ENCODE measurements around the gene SEC23IP. TPM values are rescaled to one million over a fixed set of nuclear protein-coding genes. Genes with fewer than 3 reads are reported as not detected.

SEC23IP gene
- total and polyA plus RNA-seq, 2 donors from 2014 or later, result 13.3 to 65.2 TPM

GRCh38 chr10:119980956-119981750 is 88.6 kb downstream of the SEC23IP start:
- no peak for FAIRE-seq
- H3K9ac ChIP-seq (ENCODE audit: low read length in 3 of 3), result no peak overlapping the region
- no peak overlapping the region for H3K27ac ChIP-seq (ENCODE audit: low read depth in 2 of 2, low read length in 2 of 2)
- DNase-seq, result no peak
- H3K4me3 ChIP-seq (ENCODE audit: low read length in 3 of 3), result no peak overlapping the region
- no peaks in the 10 kb centered on the region for H3K27me3 ChIP-seq (ENCODE audit: control insufficient read depth, insufficient read depth, low read length)
- H3K9me3 ChIP-seq (ENCODE audit: control insufficient read depth in 2 of 3, insufficient read depth in 1 of 3, low read length in 3 of 3), result peaks cover 0 to 3% (median 0%) of the 10 kb centered on the region in 3 donors
- TF ChIP-seq CTCF (IDR thresholded peaks at IDR 0.05; ENCODE audit: borderline replicate concordance, extremely low read depth, insufficient read depth), result no peak
- intact Hi-C loops (cut with DNase I), result no loop called here
- H3K36me3 ChIP-seq (ENCODE audit: control insufficient read depth in 2 of 3, insufficient read depth in 3 of 3, low read length in 3 of 3), result no peaks in the 10 kb centered on the region
- no peaks in the 10 kb centered on the region for H3K4me1 ChIP-seq (ENCODE audit: control insufficient read depth in 2 of 3, insufficient read depth in 2 of 3, low read depth in 1 of 3, low read length in 3 of 3)

GRCh38 chr10:119981826-119982225 is 89.3 kb downstream of the SEC23IP start:
- H3K27ac ChIP-seq (ENCODE audit: low read depth in 2 of 2, low read length in 2 of 2), result no peak overlapping the region
- intact Hi-C loops (cut with DNase I), result no loop called here
- no peak for DNase-seq
- H3K36me3 ChIP-seq (ENCODE audit: control insufficient read depth in 2 of 3, insufficient read depth in 3 of 3, low read length in 3 of 3), result no peaks in the 10 kb centered on the region
- no peak for TF ChIP-seq CTCF (IDR thresholded peaks at IDR 0.05; ENCODE audit: borderline replicate concordance, extremely low read depth, insufficient read depth)
- no peak for FAIRE-seq
- H3K4me3 ChIP-seq (ENCODE audit: low read length in 3 of 3), result no peak overlapping the region
- peaks cover 0 to 3% (median 0%) of the 10 kb centered on the region in 3 donors for H3K9me3 ChIP-seq (ENCODE audit: control insufficient read depth in 2 of 3, insufficient read depth in 1 of 3, low read length in 3 of 3)
- H3K27me3 ChIP-seq (ENCODE audit: control insufficient read depth, insufficient read depth, low read length), result no peaks in the 10 kb centered on the region
- no peaks in the 10 kb centered on the region for H3K4me1 ChIP-seq (ENCODE audit: control insufficient read depth in 2 of 3, insufficient read depth in 2 of 3, low read depth in 1 of 3, low read length in 3 of 3)
- no peak overlapping the region for H3K9ac ChIP-seq (ENCODE audit: low read length in 3 of 3)

GRCh38 chr10:119988333-119988732 is 95.8 kb downstream of the SEC23IP start:
- no peak overlapping the region for H3K27ac ChIP-seq (ENCODE audit: low read depth in 2 of 2, low read length in 2 of 2)
- H3K36me3 ChIP-seq (ENCODE audit: control insufficient read depth in 2 of 3, insufficient read depth in 3 of 3, low read length in 3 of 3), result no peaks in the 10 kb centered on the region
- H3K9ac ChIP-seq (ENCODE audit: low read length in 3 of 3), result no peak overlapping the region
- intact Hi-C loops (cut with DNase I), result no loop called here
- DNase-seq, result no peak
- no peak for TF ChIP-seq CTCF (IDR thresholded peaks at IDR 0.05; ENCODE audit: borderline replicate concordance, extremely low read depth, insufficient read depth)
- H3K4me3 ChIP-seq (ENCODE audit: low read length in 3 of 3), result no peak overlapping the region
- FAIRE-seq, result no peak
- H3K27me3 ChIP-seq (ENCODE audit: control insufficient read depth, insufficient read depth, low read length), result no peaks in the 10 kb centered on the region
- H3K9me3 ChIP-seq (ENCODE audit: control insufficient read depth in 2 of 3, insufficient read depth in 1 of 3, low read length in 3 of 3), result peaks cover 0 to 3% (median 0%) of the 10 kb centered on the region in 3 donors
- H3K4me1 ChIP-seq (ENCODE audit: control insufficient read depth in 2 of 3, insufficient read depth in 2 of 3, low read depth in 1 of 3, low read length in 3 of 3), result no peaks in the 10 kb centered on the region

Measured in kidney (tissue), 14 donors.